Hepatocyte (in vitro differentiated cells): ENCODE results near the gene CYP2F1.
"Not testable (repeated sequence)": the region's sequence is repeated elsewhere in the genome, so short reads cannot be mapped to it uniquely, and the experiment has no call there.

Experiments used
- EZH2 ChIP-seq: fragments of 200-600 bp; sonication (generic); IDR thresholded peaks from 2 replicates; pipeline ENCODE4 v1.6.1; 2016; ENCODE audit warnings: antibody characterized with exemption, mild to moderate bottlenecking, borderline replicate concordance
- TF ChIP-seq, protein P1 (sequence below): fragments of 200-600 bp; sonication (generic); IDR thresholded peaks from 2 replicates; pipeline ENCODE4 v1.5.1; 2016; ENCODE audit warnings: antibody characterized with exemption, mild to moderate bottlenecking; ENCODE audit not compliant: poor library complexity

DNA sequence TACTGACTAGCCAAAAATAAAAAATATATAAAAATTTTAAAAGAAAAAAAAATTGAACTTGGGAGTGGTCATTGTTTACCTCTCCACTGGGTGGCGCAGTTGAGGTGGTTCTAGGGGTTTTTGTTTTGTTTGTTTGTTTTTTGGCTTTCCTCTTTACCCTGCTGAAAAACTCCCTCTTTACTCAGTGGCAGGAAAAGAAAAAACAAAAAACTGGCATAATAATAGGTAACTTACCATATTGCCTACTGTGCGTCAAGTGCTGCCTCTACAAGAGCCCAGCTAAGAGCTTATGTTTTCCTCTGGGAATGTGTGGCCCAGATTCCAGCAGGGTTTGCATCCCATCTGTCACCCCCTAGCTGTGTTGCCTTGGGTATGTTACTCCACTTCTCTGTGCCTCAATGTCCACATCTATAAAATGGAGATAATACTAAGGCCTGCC, 12.6 kb downstream of the CYP2F1 start:
- TF ChIP-seq, protein P1, sequence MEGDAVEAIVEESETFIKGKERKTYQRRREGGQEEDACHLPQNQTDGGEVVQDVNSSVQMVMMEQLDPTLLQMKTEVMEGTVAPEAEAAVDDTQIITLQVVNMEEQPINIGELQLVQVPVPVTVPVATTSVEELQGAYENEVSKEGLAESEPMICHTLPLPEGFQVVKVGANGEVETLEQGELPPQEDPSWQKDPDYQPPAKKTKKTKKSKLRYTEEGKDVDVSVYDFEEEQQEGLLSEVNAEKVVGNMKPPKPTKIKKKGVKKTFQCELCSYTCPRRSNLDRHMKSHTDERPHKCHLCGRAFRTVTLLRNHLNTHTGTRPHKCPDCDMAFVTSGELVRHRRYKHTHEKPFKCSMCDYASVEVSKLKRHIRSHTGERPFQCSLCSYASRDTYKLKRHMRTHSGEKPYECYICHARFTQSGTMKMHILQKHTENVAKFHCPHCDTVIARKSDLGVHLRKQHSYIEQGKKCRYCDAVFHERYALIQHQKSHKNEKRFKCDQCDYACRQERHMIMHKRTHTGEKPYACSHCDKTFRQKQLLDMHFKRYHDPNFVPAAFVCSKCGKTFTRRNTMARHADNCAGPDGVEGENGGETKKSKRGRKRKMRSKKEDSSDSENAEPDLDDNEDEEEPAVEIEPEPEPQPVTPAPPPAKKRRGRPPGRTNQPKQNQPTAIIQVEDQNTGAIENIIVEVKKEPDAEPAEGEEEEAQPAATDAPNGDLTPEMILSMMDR: peak; percentile 68
- TF ChIP-seq EZH2: not testable (repeated sequence)
